Measurements from ENCODE around the gene IRX4.
A peak's percentile ranks its signal among the peaks of the same experiment; 100 is the strongest.

Gene IRX4

GRCh38 chr5:1835431-1835830 is 47.3 kb downstream of the IRX4 start:
- DNase-seq: no peak

DNA sequence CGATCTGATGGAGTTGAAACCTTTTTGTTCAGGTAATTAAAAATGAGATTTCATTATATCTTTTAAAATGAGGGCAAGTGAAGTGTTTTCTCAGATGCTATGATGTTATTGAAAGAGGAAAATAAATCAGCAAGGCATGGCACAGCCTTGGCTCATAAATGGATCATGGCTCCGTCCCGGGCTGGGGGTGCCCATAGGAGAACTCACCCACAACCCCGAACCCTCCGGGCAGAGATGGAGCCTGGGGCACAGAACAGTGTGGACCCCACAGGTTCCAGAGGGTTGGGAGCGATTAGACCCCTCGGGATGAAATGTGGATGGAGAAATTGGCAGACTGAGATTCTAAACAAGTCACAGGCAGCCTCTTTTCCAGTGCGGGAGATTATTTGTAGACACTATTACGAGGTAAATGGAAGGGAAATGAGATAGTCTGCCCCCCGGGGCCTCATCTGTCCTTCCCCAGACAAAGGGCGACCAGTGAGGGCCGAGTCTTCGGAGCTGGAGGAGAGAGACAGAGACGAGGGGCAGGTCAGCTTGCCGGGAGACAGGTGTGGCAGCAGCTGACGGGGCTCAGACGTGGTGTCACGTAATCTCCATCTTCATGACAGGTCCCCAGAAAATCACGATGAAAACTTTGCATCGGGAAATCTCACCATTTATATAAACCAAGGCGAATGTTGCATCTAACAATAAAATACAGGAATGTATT is 47.9 kb downstream of the IRX4 start:
- no peak for DNase-seq

DNA sequence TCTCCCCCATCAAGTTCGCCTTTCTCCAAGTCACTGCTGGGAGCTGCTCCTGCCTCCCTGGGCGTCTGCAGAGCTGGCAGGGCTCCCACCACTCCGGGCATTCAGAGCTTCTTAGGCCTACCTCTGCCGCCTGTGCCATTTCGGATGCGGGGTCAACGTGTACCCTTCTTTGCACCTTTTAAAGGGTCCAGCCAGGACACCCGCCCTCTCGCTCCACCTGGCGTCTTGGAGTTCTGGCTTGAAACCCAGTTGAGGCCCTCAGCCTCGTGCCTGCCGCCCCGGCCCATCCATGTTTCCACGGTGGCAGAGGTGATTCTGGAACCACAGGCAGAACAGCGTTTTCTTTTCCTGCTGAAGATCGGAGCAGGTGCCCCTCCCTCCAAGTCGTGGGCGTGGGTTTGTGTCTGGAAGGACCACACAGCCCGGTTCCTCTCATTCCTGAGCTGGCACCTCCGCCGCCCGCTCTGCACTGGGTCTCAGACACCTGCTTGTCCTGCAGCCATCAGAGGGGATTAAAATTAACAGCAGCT is 48.6 kb downstream of the IRX4 start:
- no peak for DNase-seq

GRCh38 chr5:1833264-1834021 is 49.3 kb downstream of the IRX4 start:
- DNase-seq: no peak

GRCh38 chr5:1832511-1833250 is 50.0 kb downstream of the IRX4 start:
- no peak for DNase-seq

DNA sequence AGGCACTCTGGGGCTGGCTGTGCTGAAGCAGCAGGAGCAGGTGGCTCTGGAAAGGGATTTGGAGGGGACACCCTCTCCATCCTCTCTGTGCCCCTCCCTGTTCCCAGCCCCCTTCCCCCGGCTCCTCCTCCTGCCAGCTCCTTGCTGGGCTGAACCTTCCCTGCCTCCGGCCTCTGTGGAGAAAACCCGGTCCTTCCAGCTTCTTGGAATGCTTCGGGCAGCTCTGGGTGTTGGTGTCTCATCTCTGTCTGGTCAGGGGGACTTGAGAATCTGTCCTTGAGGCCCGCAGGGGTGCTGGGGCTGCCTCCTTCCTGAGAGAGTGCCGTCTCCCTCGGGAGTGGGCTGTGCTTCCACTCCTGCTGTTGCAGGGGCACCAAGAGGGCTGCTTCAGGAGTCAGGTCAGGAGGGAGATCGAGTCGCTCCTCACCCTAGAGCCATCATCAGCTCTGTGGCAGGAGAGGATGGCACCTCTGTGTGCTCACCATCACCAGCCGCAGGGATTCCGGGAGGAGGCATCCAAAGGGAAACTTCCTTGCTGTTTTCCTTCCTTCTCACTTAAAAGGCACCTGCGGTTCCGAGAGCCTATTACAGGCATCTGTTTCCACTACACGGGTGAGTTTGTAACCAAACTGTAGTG is 50.9 kb downstream of the IRX4 start:
- no peak for DNase-seq

DNA sequence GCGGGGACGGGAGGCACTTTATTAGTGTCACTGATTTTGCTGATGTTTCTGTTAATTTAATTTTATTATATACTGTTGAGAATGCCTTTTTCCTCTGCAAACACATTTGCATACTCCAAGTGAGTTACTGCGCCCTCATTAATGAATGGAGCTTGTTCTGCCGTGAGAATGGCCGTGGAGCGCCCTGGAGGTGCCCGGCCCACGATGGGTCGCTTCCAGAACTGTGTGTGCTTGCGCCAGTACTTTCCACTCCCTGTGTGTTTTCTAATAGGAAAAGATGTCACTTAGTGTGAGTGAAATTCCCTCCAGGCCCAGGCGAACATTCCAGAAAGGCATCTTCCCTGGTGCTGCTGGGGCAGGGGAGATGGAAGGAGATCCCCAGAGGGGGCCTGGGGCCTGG is 51.5 kb downstream of the IRX4 start:
- DNase-seq: no peak

GRCh38 chr5:1830571-1831228 is 52.0 kb downstream of the IRX4 start:
- DNase-seq: no peak

DNA sequence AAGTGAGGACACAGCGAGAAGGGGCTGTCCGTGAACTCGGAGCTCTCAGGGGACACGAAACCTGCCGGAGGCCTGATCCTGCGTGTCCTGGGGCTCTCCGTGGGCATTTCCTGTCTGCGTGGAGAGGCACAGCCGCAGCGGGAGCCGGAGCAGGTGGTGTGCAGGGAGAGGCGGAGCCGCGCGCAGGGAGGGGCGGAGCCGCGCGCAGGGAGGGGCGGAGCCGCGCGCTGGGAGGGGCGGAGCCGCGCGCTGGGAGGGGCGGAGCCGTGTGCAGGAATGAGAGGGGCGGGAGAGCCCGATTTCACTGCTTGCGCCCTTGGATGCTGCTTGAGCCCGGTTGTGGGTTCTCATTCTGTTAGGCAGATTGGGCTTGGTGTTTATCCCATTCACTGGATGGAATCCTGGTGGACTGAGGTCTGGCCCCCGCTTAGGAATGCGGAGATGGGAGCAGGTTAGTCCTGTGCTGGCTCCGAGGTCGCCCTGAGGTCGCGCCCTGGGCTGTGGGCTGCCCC is 54.8 kb downstream of the IRX4 start:
- peak; percentile 13 for DNase-seq
